IMR-90 (cell line): ENCODE results near the gene ZSCAN31. TPM values are rescaled to one million over a fixed set of nuclear protein-coding genes. Genes with fewer than 3 reads are reported as not detected.

Experiments
- ATAC-seq: fragments of 200-7000 bp; cut with Tn5 transposase; 2 replicates; pipeline ENCODE4 v1.9.1; 2020; ENCODE audit warnings: low read depth, mild to moderate bottlenecking, moderate library complexity
- BruUV-seq: library from RNA; stranded (reverse); fragments of 400-500 nt; replicated peaks from 2 replicates; lab custom pipeline; 2021; lab: Mats Ljungman, UMichigan
- CTCF ChIA-PET: fragments of 300-600 bp; formaldehyde crosslinking; extraction: SDS; loops from one replicate; lab custom pipeline; 2021; ENCODE audit warnings: antibody characterized with exemption; lab: Yijun Ruan, JAX
- POLR2A ChIA-PET: fragments of 300-600 bp; sonication (Branson Sonifier 250); formaldehyde crosslinking; loops from one replicate; lab custom pipeline; 2022; ENCODE audit warnings: antibody characterized with exemption; ENCODE audit not compliant: unreplicated experiment; lab: Charles Lee
- DNase-seq: peaks from one replicate; pipeline ENCODE4 v3.0.0; 2013
- H2AFZ ChIP-seq: replicated peaks from 2 replicates; pipeline ENCODE3; 2013; ENCODE audit warnings: low read length, mild to moderate bottlenecking; ENCODE audit not compliant: poor library complexity
- H2AK5ac ChIP-seq: 2 replicates; pipeline ENCODE4 v1.6.1; 2013; ENCODE audit warnings: low read depth, low read length, inconsistent platforms
- H2AK9ac ChIP-seq: replicated peaks from 2 replicates; pipeline ENCODE3; 2013; ENCODE audit warnings: mild to moderate bottlenecking, low read depth, low read length, moderate library complexity; ENCODE audit not compliant: poor library complexity
- H2BK120ac ChIP-seq: 2 replicates; pipeline ENCODE4 v1.6.1; 2013; ENCODE audit warnings: low read depth, low read length, inconsistent platforms
- H2BK15ac ChIP-seq: 3 replicates; pipeline ENCODE4 v1.6.1; 2013; ENCODE audit warnings: low read depth, low read length, inconsistent platforms
- H2BK20ac ChIP-seq: 2 replicates; pipeline ENCODE4 v1.6.1; 2013; ENCODE audit warnings: low read depth, mild to moderate bottlenecking, inconsistent platforms, low read length, moderate library complexity
- H2BK5ac ChIP-seq: 2 replicates; pipeline ENCODE4 v1.6.1; 2013; ENCODE audit warnings: mild to moderate bottlenecking, low read depth, low read length, inconsistent platforms; ENCODE audit not compliant: poor library complexity, severe bottlenecking
- H3K14ac ChIP-seq: replicated peaks from 2 replicates; pipeline ENCODE4 v1.6.1; 2013; ENCODE audit warnings: low read depth, low read length, inconsistent platforms
- H3K18ac ChIP-seq: 2 replicates; pipeline ENCODE4 v1.6.1; 2013; ENCODE audit warnings: low read depth, low read length, control low read depth
- H3K23ac ChIP-seq: 2 replicates; pipeline ENCODE4 v1.6.1; 2013; ENCODE audit warnings: low read depth, low read length, inconsistent platforms
- H3K27ac ChIP-seq: 2 replicates; pipeline ENCODE4 v1.5.1; 2013; ENCODE audit warnings: mild to moderate bottlenecking, control low read depth, low read length; ENCODE audit not compliant: insufficient read depth
- H3K27me3 ChIP-seq: 2 replicates; pipeline ENCODE4 v1.6.1; 2013; ENCODE audit warnings: low read length; ENCODE audit not compliant: control insufficient read depth, insufficient read depth
- H3K36me3 ChIP-seq: 2 replicates; pipeline ENCODE4 v1.6.1; 2013; ENCODE audit warnings: low read length, mixed read lengths; ENCODE audit not compliant: control insufficient read depth, insufficient read depth
- H3K4ac ChIP-seq: 2 replicates; pipeline ENCODE4 v1.6.1; 2013; ENCODE audit warnings: low read depth, low read length, inconsistent platforms
- H3K4me1 ChIP-seq: 2 replicates; pipeline ENCODE4 v1.6.1; 2013; ENCODE audit warnings: low read length, mixed read lengths; ENCODE audit not compliant: control insufficient read depth, insufficient read depth
- H3K4me2 ChIP-seq: 2 replicates; pipeline ENCODE4 v1.6.1; 2013; ENCODE audit warnings: low read depth, mild to moderate bottlenecking, control low read depth, low read length, moderate library complexity
- H3K4me3 ChIP-seq: 2 replicates; pipeline ENCODE4 v1.5.1; 2013; ENCODE audit warnings: low read depth, mild to moderate bottlenecking, control low read depth, low read length, moderate library complexity; ENCODE audit not compliant: insufficient read depth
- H3K56ac ChIP-seq: 2 replicates; pipeline ENCODE4 v1.6.1; 2013; ENCODE audit warnings: low read length, inconsistent platforms; ENCODE audit not compliant: insufficient read depth; ENCODE audit errors: extremely low read depth
- H3K79me1 ChIP-seq, 2 experiments: 2 replicates each; pipeline ENCODE4 v1.6.1; 2013; ENCODE audit warnings: low read length in 2 of 2, inconsistent platforms in 1 of 2, low read depth in 1 of 2
- H3K9ac ChIP-seq: 2 replicates; pipeline ENCODE4 v1.6.1; 2013; ENCODE audit warnings: low read depth, low read length, control low read depth
- H3K9me1 ChIP-seq: 2 replicates; pipeline ENCODE4 v1.6.1; 2013; ENCODE audit warnings: low read length, inconsistent platforms; ENCODE audit not compliant: insufficient read depth
- H3K9me3 ChIP-seq: 2 replicates; pipeline ENCODE4 v1.6.1; 2013; ENCODE audit warnings: low read length; ENCODE audit not compliant: control insufficient read depth, insufficient read depth
- H4K20me1 ChIP-seq: 2 replicates; pipeline ENCODE4 v1.6.1; 2013; ENCODE audit warnings: low read length, inconsistent platforms; ENCODE audit not compliant: insufficient read depth
- H4K5ac ChIP-seq: 2 replicates; pipeline ENCODE4 v1.6.1; 2013; ENCODE audit warnings: mild to moderate bottlenecking, low read depth, low read length, control low read depth
- H4K8ac ChIP-seq, 2 experiments: 2 replicates each; pipeline ENCODE4 v1.6.1; 2013; ENCODE audit warnings: low read depth in 2 of 2, low read length in 2 of 2, control low read depth in 1 of 2, inconsistent platforms in 1 of 2
- H4K91ac ChIP-seq: 2 replicates; pipeline ENCODE4 v1.6.1; 2013; ENCODE audit warnings: low read depth, low read length, inconsistent platforms; ENCODE audit not compliant: insufficient read depth
- BHLHE40 ChIP-seq: fragments of 150-350 bp; IDR thresholded peaks from 2 replicates; pipeline ENCODE4 v1.6.1; 2016; ENCODE audit warnings: mild to moderate bottlenecking, low read depth, low read length
- CEBPB ChIP-seq: IDR thresholded peaks from 2 replicates; pipeline ENCODE4 v1.6.1; 2012; ENCODE audit warnings: low read depth, low read length, improper control_type of control experiment
- CHD1 ChIP-seq: IDR thresholded peaks from 2 replicates; pipeline ENCODE4 v1.6.1; 2012; ENCODE audit warnings: low read depth, low read length, improper control_type of control experiment
- CTCF ChIP-seq: conservative IDR thresholded peaks from 2 replicates; pipeline ENCODE4 v1.5.1; 2012; ENCODE audit warnings: mild to moderate bottlenecking, low read depth, low read length, improper control_type of control experiment
- ELK1 ChIP-seq: fragments of 150-350 bp; IDR thresholded peaks from 2 replicates; pipeline ENCODE4 v1.6.1; 2016; ENCODE audit warnings: low read depth, mild to moderate bottlenecking, low read length, moderate library complexity, borderline replicate concordance
- FOS ChIP-seq: fragments of 150-350 bp; IDR thresholded peaks from 2 replicates; pipeline ENCODE4 v1.6.1; 2016; ENCODE audit warnings: low read depth, low read length
- MAFK ChIP-seq: IDR thresholded peaks from 2 replicates; pipeline ENCODE4 v1.6.1; 2012; ENCODE audit warnings: low read depth, low read length, improper control_type of control experiment
- MAZ ChIP-seq: IDR thresholded peaks from 2 replicates; pipeline ENCODE4 v1.6.1; 2012; ENCODE audit warnings: low read depth, mild to moderate bottlenecking, low read length, improper control_type of control experiment, moderate library complexity, borderline replicate concordance
- MXI1 ChIP-seq: IDR thresholded peaks from 2 replicates; pipeline ENCODE4 v1.6.1; 2012; ENCODE audit warnings: low read depth, mild to moderate bottlenecking, low read length, moderate library complexity, borderline replicate concordance
- NFE2L2 ChIP-seq: fragments of 150-350 bp; IDR thresholded peaks from 2 replicates; pipeline ENCODE4 v1.6.1; 2016; ENCODE audit warnings: low read depth, mild to moderate bottlenecking, low read length
- POLR2A ChIP-seq: IDR thresholded peaks from 2 replicates; pipeline ENCODE4 v1.6.1; 2012; ENCODE audit warnings: mild to moderate bottlenecking, low read depth, low read length
- RAD21 ChIP-seq: IDR thresholded peaks from 2 replicates; pipeline ENCODE4 v1.6.1; 2012; ENCODE audit warnings: low read length, improper control_type of control experiment
- RCOR1 ChIP-seq: IDR thresholded peaks from 2 replicates; pipeline ENCODE4 v1.6.1; 2012; ENCODE audit warnings: mild to moderate bottlenecking, low read length, improper control_type of control experiment; ENCODE audit not compliant: insufficient replicate concordance
- RFX5 ChIP-seq: IDR thresholded peaks from 2 replicates; pipeline ENCODE4 v1.8.0; 2012; ENCODE audit warnings: low read depth, mild to moderate bottlenecking, low read length, moderate library complexity
- SMC3 ChIP-seq: fragments of 150-350 bp; IDR thresholded peaks from 2 replicates; pipeline ENCODE4 v1.6.1; 2016; ENCODE audit warnings: low read depth, mild to moderate bottlenecking, antibody characterized with exemption, low read length, moderate library complexity
- USF2 ChIP-seq: fragments of 150-350 bp; IDR thresholded peaks from 2 replicates; pipeline ENCODE4 v1.6.1; 2017; ENCODE audit warnings: mild to moderate bottlenecking, antibody characterized with exemption, low read length, low read depth
- WGBS, 2 experiments: methylation state at CpG; one replicate each; pipeline versions ENCODE4 v1.1.5 to v1.1.7; 2013; ENCODE audit warnings: missing lambda C conversion rate in 2 of 2; ENCODE audit not compliant: insufficient read length in 1 of 2; ENCODE audit errors: extremely low coverage in 2 of 2; 5-methylcytosine and 5-hydroxymethylcytosine counted together
- dilution Hi-C: fragments of 300-500 bp; cut with HindIII; formaldehyde crosslinking; loops from one replicate; pipeline ENCODE4 v1.14.3; 2018; ENCODE audit warnings: low sequenced_read_pairs; ENCODE audit not compliant: unreplicated experiment
- in situ Hi-C: fragments of 300-500 bp; cut with MboI; formaldehyde crosslinking; loops from 3 replicates; pipeline ENCODE4 v1.14.3; 2019; ENCODE audit warnings: low sequenced_read_pairs, inconsistent platforms, mixed read lengths
- intact Hi-C: fragments of 100-400 bp; cut with micrococcal nuclease; formaldehyde crosslinking; loops from 2 replicates; pipeline ENCODE4 v1.10.0; 2022
- polyA plus RNA-seq, 3 experiments: library from polyadenylated mRNA; depleted of rRNA; stranded (reverse); fragments of >200 nt; gene quantifications; 2 replicates each; pipeline ENCODE4 v1.2.3, GENCODE V29; 2012; ENCODE audit warnings: low replicate concordance in 1 of 3
- total RNA-seq: library from RNA; depleted of rRNA; stranded (reverse); fragments of >200 nt; gene quantifications from 2 replicates; pipeline ENCODE4 v1.2.3, GENCODE V29; 2012

Gene ZSCAN31
- total and polyA plus RNA-seq, 2 of the 4 experiments (the other 2 are of a cell fraction): 1.4 to 4.7 TPM

- no peak overlapping the region for H4K8ac ChIP-seq
- DNase-seq (no peak), ATAC-seq (no peak)
- H3K4me2 ChIP-seq: no peak overlapping the region
- H4K91ac ChIP-seq: no peak overlapping the region
- H3K27ac ChIP-seq: no peak overlapping the region
- H4K5ac ChIP-seq: no peak overlapping the region
- no peak overlapping the region for H3K23ac ChIP-seq
- no peaks in the 10 kb centered on the region for H3K9me3 ChIP-seq
- no peak overlapping the region for H2AK5ac ChIP-seq
- CTCF ChIA-PET: interaction anchor here (1.8 kb wide), 1 partner anchor 22 kb away, joined by 4 read pairs; no protein-coding TSS in a partner anchor
- no peak overlapping the region for H2AK9ac ChIP-seq
- POLR2A ChIA-PET: no interaction called here
- intact Hi-C loops: no loop called here
- no peak overlapping the region for H2BK20ac ChIP-seq
- H2AFZ ChIP-seq: no peak overlapping the region
- no peak overlapping the region for H3K4me3 ChIP-seq
- BruUV-seq: no TSS peak
- TF ChIP-seq FOS (no peak), RFX5 (no peak), RCOR1 (no peak), POLR2A (no peak), MAZ (no peak), SMC3 (no peak), NFE2L2 (no peak), ELK1 (no peak), MXI1 (no peak), CTCF (no peak), CHD1 (no peak), BHLHE40 (no peak), MAFK (no peak), RAD21 (no peak), USF2 (no peak), CEBPB (no peak)
- H3K4me1 ChIP-seq: no peaks in the 10 kb centered on the region
- no CpG with 5 or more reads among the region's 1 CpG for WGBS, 2 experiments
- H3K56ac ChIP-seq: no peak overlapping the region
- in situ Hi-C loops: no loop called here
- peaks cover 8% of the 10 kb centered on the region for H3K36me3 ChIP-seq
- H2BK5ac ChIP-seq: no peak overlapping the region
- H3K9me1 ChIP-seq: no peaks in the 10 kb centered on the region
- H3K4ac ChIP-seq: no peak overlapping the region
- no peaks in the 10 kb centered on the region for H3K27me3 ChIP-seq
- H3K18ac ChIP-seq: no peak overlapping the region
- dilution Hi-C loops: no loop called here
- no peaks in the 10 kb centered on the region for H4K20me1 ChIP-seq
- no peak overlapping the region for H3K14ac ChIP-seq
- no peak overlapping the region for H3K9ac ChIP-seq
- H2BK120ac ChIP-seq: no peak overlapping the region
- peaks cover 14 to 20% of the 10 kb centered on the region in 2 experiments for H3K79me1 ChIP-seq
- H2BK15ac ChIP-seq: no peak overlapping the region
These were observed 41.9 kb upstream of the ZSCAN31 start for GRCh38 chr6:28377879-28378278.
